NCI-H146 (cell line): ENCODE results near the gene MDH1B.
"Not testable (repeated sequence)": the region's sequence is repeated elsewhere in the genome, so short reads cannot be mapped to it uniquely, and the experiment has no call there.

Experiments
- DNase-seq: peaks from one replicate; lab custom pipeline; 2025; lab: John Stamatoyannopoulos, UW

MDH1B gene

DNA sequence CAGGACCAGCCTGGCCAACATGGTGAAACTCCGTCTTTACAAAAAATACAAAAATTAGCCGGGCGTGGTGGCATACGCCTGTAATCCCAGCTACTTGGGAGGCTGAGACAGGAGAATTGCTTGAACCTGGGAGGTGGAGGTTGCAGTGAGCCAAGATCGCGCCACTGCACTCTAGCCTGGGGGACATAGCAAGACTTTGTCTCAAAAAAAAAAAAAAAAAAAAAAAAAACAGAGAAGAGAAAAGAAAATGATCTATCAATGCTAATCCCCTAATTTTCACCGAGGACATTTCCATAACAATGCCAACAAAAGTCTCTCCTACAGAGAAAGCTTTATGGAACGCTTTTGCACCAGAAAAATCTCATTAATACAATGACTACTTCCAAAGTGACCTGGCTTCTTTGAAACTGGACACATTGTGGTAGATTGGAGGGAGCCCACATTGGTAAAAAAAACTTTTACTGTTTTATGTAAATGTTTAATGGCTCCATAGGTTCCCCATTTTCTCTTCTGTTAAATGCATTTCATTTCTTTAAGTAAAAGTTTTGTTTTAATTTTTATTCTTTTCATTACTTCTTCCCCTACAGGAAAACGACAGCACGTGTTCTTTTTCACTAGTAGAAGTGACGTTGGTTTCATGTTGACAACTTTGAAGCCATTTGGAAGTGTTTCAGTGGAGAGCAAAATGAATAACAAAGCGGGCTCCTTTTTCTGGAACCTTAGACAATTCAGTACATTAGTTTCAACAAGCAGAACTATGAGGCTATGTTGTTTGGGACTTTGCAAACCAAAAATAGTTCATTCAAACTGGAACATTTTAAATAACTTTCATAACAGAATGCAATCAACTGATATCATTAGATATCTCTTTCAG, 1.2 kb upstream of the MDH1B start:
- DNase-seq = no peak

DNA sequence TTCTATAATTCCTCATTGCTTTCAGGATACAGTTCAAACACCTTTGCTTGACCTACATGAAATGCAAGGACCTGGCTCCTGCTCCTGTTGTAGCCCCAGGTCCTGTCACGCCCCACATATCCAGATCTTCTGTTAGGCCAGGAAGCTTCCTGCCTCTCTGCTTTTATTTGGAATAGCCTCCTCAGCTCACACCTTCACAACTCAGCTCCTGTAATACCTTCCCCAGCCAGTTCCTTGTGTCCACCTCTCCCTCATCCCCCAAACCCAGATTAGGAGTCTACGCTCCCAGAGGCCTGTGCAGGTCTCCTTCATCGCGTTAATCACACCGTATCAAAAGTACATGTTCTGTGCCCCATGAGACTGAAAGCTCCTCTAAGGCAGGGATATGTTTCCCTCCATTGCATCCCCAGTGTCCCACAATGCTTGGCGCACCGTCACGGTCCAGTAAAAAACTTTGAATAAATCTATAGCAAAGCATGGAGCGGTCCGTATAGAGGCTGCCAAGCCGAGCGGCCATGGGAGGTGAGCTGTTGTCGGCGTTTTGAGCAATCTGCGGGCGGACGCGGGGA, 371 bp downstream of the MDH1B start:
- DNase-seq = peak; percentile 11

DNA sequence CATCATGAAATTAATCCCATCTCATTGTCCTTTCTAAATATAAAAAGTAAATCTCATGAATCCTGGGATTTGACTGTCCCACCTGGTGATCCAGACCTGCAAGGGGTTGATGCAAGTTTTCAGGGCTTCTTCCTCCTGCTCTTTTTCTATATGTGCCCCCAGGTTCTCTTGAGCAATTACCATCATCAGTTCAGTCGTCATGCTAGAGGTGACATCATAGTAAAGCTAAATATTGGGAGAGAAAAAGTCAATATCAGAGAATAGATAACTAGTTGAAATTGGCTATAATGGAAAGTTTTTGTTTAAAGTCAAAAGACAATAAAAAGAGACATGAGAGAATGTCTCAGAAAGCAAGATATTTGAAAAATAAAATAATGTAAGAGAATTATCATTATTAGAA, 8.3 kb downstream of the MDH1B start:
- DNase-seq = no peak

DNA sequence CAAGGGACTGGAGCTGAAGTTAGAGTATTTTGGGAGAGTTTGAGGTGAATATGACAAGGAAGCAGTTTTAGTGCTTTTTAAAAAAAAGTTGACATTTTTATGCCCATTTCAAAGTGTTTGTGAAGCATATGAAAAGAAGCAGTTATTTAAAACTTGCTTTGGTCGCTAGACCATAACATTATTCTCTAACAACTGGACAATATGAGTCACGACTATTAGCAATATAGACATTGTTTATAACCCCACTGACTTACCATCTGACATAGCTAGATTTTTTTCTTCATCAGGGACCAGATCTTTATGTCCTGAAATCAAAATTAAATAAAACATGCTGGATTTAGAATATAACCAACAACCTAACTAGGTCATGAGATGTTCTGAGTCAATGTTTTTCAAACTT, 24.3 kb downstream of the MDH1B start:
- no peak for DNase-seq

DNA sequence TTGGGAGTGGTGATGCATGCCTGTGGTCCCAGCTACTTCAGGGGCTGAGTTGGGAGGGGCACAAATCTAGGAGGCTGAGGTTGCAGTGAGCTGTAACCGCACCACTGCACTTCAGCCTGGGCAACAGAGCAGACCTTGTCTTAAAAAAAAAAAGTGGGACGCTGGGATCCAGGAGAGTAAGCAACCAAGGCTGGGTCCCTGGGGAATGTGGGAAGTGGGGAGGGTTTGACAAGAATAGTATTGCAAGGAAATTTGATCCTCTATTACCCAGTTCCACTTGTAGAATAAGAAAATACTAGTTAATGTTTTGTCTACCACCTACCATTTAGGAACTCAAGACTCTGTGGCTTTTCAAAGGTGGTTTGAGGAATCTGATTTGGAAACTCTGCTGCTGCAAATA, 25.9 kb downstream of the MDH1B start:
- DNase-seq = no peak

DNA sequence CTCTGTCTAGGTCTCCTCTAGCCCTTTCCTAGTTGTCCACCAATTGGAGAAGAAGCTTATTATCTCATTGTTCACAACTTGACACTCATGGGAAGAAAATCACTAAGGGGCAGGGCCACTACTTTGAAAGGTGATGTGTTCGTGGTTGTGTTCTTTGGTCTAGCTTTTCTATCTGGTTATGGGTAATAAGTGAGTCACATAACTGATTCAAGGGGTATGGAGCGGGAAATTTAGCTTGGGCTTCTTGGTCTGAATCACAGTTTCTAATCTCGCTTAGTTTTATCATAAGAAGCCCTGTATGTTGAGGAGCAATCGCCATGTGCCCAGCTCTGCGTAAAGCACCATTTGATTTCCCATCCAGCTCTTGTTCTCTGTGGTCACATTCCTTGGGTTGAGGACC, 28.2 kb downstream of the MDH1B start:
- DNase-seq = no peak

DNA sequence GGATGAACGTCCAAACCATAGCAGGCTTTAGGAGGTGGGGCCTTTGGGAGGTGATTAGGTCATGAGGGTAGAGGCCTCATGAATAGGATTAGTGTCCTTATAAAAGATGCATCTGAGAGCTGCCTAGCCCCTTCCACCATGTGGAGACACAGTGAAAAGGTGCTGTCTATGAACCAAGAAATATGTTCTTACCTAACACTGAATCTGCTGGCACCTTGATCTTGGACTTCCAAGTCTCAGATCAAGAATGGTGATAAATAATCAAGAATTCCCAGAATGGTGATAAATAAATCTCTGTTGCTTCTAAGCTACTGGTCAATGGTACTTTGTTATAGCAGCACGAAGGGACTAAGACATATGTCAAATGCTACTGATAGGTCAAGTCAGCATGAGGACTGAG, 31.8 kb downstream of the MDH1B start:
- DNase-seq = no peak

DNA sequence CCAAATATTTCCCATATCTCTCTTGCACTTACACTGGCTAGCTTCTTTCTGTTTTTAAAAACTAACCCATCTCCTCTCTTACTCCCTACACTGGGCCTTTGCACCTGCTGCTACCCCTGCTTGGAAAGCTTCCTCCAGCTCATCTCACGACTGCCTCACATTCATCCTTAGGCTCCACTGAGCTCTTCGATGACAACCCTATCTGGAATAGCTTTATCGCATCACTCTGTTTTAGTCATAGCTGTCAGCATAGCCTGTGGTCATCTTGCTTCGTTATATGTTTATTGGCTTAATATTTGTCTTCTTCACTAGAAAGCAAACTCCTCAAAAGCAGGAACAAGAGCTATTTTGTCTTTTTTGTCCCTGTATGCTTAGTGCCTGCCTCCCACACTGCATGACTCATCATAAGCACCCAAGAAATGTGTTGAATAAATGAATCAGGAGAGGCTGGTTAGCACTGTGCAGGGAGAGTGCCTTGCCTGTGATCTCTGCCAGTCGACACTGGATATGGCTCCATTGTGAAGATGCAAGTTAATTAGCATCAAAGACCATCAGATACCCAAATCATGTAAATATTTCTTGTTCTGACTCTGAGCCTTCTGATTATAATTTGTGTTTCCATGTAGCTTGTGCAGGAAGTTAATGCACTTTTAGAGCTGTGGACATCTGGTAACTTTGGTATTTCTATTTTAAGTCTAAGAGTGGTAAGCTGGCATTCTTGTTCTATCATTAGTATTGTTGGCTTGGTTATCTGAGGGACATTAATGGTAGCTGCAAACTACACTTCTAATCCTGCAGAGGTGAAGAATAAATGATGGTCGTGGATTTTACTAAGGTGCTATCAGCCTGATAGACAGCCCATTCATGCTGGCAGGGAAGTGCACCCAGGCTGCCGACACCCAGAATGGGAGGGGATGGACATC, 36.6 kb downstream of the MDH1B start:
- DNase-seq = no peak

DNA sequence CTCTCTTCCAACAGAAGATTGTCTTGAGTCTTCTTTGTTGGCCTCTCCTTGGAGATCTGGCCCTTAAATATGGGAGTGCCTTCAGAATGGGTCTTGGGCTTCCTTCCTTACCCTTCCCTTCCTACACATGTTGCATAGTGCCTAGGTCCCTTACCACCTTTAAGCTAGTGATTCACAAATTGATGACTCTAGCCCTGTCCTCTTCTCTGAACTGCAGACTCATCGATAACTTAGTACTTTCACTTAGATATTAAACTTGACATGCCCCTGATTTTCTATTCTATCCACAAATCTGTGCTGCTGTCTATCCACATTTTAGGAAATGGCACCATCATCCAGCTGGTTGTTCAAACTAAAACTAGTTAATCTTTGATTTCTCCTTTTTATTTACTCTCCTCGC, 37.8 kb downstream of the MDH1B start:
- DNase-seq = no peak

DNA sequence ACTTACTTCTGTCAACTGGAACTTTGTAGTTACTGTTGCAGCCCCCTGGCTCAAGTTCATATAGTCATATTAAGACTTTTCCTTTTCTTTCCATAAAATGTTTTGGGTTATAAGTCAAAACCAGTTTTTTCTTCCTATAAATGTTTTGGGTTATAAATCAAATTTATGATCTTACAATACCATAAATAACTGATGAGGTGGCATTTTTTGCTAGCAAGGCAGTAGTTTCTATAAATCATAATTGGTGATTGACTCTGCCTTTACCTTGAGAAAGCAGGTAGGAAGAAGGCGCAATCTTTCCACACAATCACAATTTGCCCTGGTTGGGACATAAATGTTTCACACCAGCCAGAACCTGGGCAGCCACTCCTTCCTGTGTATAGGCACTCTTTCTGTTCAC, 41.8 kb downstream of the MDH1B start:
- no peak for DNase-seq

DNA sequence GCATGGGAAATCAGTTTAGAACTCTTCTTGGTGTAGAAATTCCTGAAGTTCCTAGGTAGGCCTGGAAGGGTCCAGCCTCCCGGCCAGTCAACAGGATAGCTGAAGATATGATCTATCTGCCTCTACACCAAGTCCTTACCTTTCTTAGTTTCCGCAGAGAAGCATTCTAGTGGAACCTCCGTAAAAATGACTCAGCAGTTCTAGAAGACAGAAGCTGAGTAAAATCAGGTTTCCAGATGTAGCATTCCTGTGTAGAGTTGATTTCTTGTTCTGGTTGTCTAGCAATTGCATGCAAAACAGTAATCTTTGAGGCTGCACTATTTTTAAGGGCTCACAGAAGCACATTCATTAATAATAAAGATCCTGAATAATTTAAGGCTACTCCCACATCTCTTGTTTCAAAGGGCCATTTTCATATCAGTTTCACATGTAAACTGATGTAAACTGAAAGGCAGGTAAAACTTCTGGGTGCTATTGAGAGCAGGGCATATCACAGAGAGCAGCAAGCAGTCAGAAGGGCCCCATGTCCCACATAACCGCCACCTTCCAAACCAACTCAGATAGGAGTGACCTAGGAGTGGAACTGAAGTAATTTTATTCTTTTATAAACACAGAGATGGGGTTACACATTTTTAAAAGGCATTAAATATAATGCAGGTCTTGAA, 43.7 kb downstream of the MDH1B start:
- no peak for DNase-seq

DNA sequence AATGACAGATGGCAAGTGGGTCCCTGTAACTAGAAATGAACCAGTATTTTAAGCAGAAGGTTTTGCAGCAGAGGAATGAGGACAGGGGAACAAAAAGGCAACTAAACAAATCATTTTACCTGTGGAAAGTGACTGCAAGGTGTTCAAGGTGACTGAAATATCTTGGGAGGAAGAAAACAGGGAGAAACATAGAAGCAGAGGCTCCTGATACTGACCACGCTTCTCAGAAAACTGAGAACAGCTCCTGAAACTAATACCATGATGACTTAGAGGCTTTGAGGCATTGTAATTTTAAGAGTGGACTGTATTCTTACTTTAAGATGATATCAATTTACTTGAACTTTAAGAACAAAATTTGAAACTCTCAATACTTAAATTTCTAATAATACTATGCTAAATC, 46.8 kb downstream of the MDH1B start, which contains the start of gene DYTN:
Gene DYTN, minus strand, starts transcription at position 101 of the 400 bp plus-strand sequence. CDS start 117 bp downstream, outside the sequence.
- no peak for DNase-seq

DNA sequence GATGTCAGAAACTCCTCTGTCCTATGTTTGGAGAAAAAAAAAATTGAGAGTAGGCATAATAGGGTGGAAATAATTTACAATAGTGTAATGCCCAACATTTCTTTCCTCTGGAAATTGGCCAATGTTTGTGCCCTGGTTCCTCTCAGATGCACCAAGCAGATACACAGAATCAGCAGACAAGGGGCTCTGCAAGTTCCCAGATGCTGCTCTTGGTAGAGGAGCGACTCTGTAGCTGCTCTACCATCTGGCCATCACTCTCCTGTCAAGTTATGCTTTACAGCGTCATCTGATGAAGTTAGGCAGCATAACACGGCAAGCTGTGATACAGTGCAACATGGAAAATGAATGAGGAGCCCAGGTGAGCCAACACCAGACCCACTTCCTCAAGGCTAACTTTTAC, 48.5 kb downstream of the MDH1B start:
- no peak for DNase-seq

DNA sequence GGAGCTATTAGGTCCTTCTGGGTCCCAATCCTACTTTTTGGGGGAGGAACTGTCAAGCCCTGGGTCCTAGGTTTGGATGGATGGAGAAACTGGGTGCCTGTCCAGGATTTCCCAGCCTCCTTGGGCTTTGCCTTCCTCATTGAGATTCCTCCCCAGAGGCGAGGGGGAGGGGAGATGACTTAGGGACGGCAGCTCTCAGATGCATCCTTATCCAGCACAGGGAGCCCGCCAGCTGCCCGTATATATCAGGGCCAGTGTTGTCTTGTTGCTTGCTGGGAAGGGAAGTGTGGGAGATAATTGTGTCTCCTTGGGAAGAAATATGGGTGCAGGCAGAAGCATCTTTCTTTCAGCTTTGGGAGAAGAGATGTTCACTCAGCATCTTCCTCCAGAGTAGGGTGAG, 49.9 kb downstream of the MDH1B start:
- not testable (repeated sequence) for DNase-seq

DNA sequence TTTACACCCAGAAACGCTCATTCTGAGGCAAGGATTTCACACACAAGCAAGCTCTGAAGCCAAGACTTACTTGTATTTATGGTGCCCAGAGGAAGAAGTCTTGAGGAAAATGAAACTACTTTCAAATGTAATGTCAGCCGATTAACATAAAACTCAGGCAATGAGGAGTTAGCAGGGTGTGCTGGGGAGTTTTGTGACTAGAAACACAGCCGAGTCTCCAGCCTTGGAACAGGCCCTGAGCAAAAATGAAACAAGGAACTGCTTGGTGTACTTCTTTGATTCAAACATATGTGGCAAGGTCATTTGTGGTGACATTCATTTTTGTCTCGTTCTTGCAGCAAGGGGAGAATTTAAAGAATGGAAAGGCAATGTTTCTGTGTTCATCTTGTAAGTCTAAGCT, 51.4 kb downstream of the MDH1B start:
- DNase-seq = no peak

DNA sequence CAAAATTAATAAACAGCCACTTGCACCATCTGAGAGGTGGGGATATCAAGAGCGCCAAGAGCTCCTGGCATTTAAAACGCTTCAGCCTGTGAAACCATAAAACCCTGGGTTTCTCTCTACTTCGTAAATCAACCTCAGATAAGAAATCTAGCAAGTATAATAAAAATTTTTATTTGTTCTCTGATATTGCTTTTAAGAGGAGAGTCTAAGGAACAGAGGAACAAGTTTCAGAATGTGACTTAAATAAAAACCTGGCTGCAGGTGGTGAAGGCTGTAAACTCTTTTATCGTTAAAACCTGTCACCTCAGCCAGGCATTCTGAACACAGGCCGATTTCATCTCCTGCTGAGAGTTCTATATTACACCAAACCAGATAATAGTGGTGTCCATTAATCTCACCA, 56.8 kb downstream of the MDH1B start:
- DNase-seq = no peak

DNA sequence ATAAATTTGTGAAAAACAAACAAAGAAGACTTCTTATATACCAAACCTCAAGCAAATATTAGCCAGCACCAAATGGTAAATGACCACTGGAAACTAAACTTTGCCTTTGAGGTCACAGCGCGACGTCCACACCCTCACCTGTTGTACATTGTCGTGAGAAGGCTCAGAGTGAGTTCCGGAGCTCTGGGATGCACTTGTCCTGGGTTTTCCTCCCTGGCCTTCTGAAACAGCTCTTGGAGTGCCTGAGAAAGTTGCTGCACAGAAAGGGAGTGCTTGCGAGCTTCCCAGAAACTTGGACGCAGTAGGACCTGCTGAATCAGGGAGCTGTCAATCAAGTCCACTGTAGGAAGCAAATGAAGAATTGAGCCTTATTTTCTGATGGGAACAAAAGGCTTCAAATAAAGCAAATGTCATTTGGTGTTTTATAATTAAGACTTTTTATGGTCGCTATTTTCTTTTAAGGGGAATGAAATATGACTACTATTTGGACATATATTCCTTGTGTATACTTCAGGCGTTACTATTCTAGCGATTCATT, 57.9 kb downstream of the MDH1B start:
- no peak for DNase-seq

DNA sequence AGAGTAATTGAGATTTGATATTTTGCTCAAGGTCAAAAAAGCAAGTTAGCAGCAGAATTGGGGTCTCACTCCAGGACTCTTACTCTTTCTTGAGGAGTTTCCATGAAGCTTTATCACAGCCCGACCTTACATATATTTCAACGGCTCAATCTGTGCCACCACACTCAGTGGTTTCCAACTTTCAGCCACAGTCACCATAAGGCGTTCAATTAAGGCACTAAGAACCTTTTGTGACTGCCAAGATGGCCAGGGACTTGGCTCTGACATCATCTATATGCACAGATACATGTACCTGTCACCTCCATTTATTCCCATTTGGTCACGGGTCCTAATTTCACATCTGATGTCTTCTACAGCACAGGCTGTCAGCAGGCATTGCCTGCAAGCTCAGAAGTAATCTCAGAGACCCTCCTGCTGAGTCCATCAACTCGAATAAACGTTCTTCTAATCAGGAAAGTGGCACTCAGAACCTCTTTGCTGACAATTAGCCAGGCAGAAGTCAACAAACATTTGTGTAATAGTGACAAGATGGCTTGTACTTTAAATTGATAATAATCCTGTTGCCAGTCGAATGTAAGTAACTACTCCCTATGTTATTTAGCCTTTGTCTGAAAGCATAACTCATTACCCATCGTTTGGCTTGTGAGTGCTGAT, 63.0 kb downstream of the MDH1B start:
- no peak for DNase-seq

DNA sequence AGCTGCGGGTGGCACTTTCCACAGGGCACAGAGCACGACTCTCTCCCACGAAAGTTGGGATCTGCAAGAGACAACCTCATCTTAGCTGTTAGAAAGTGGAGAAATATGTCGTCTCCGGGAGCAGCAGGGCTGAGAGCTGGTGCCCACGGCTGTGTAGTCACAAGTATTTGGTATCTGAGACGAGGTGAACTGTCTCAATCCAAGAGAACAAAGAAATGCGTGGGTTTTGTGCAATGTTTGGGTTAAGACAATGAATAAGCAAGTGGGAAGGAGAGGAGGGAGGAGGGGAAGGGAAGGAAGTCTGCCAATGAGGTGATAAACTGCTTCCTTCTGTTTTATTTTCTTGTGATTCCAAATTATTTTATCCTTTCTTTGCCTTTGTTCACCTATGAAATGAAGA, 65.0 kb downstream of the MDH1B start:
- no peak for DNase-seq

DNA sequence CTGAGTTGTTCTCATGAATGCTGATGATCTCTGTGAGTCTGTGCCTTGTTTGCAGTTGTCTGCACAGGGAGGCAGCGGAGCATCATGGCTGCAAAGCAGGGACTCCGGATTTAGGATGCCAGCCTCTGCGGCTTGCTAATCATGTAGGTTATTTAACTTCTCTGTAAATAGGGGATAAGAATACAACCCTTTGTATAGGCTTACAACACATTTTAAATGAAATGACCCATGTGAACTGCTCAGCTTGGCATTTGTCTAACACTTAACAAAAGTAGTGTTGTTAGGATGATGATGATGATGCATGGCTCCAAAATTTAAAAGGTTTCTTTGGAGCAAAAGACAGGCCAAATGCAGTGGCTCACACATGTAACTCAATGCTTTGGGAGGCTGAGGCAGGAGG, 66.3 kb downstream of the MDH1B start:
- no peak for DNase-seq

DNA sequence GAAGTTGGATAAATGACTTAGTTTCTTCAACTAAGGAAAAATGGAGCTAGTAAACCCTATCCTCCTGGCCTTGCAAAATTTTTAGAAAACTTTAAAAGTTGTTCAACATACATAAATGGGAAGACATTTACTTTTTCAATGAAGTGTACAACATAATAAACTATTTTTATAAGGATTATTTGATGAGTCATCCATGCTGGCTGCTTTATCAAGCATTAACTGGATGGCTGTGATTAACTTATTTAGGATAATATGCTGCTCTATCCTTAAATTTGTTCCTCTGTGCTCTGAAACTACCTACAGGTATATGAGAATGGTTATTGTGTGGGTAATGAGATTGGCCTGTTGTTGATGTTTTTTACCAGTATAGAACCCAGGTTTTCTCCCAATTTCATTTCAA, 68.2 kb downstream of the MDH1B start:
- no peak for DNase-seq
